GM10847 (cell line): ENCODE data around the gene SELENBP1.
A peak's percentile ranks its signal among the peaks of the same experiment; 100 is the strongest.

Source experiments
- POLR2A ChIP-seq: IDR thresholded peaks from 2 replicates; pipeline ENCODE4 v1.6.1; 2011; ENCODE audit not compliant: insufficient read length; ENCODE audit errors: extremely low read depth

The SELENBP1 gene

GRCh38 chr1:151327223-151327902 lies 45.1 kb downstream of the SELENBP1 start, which contains the start of gene PI4KB:
Gene PI4KB (minus strand): TSS chr1:151327416. CDS start chr1:151316481, 10,935 bp downstream.
- peak; percentile 62 for TF ChIP-seq POLR2A

GRCh38 chr1:151326619-151327222 lies 45.8 kb downstream of the SELENBP1 start:
- TF ChIP-seq POLR2A = no peak

GRCh38 chr1:151325646-151326429 lies 46.7 kb downstream of the SELENBP1 start:
- TF ChIP-seq POLR2A = no peak

- no peak for TF ChIP-seq POLR2A
These were observed 47.3 kb downstream of the SELENBP1 start for GRCh38 chr1:151325231-151325630.

GRCh38 chr1:151324390-151324930 lies 48.0 kb downstream of the SELENBP1 start:
- TF ChIP-seq POLR2A = no peak

- TF ChIP-seq POLR2A = no peak
These were observed 53.5 kb downstream of the SELENBP1 start for GRCh38 chr1:151318975-151319374.

- no peak for TF ChIP-seq POLR2A
These were observed 56.8 kb downstream of the SELENBP1 start for GRCh38 chr1:151315565-151316235.
